ENCODE measurements around the gene TBC1D10B. TPM values are rescaled to one million over a fixed set of nuclear protein-coding genes. Genes with fewer than 3 reads are reported as not detected.

The TBC1D10B gene, protein sequence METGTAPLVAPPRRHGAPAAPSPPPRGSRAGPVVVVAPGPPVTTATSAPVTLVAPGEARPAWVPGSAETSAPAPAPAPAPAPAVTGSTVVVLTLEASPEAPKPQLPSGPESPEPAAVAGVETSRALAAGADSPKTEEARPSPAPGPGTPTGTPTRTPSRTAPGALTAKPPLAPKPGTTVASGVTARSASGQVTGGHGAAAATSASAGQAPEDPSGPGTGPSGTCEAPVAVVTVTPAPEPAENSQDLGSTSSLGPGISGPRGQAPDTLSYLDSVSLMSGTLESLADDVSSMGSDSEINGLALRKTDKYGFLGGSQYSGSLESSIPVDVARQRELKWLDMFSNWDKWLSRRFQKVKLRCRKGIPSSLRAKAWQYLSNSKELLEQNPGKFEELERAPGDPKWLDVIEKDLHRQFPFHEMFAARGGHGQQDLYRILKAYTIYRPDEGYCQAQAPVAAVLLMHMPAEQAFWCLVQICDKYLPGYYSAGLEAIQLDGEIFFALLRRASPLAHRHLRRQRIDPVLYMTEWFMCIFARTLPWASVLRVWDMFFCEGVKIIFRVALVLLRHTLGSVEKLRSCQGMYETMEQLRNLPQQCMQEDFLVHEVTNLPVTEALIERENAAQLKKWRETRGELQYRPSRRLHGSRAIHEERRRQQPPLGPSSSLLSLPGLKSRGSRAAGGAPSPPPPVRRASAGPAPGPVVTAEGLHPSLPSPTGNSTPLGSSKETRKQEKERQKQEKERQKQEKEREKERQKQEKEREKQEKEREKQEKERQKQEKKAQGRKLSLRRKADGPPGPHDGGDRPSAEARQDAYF
- 10 to 100 TPM; 40.3 to 59.4 TPM for total RNA-seq

GRCh38 chr16:30370456-30371247, at the start of gene TBC1D10B:
TBC1D10B (minus strand) TSS chr16:30370494; CDS start chr16:30370183, 311 bp downstream.
- intact Hi-C loops (cut with DNase I) = loop anchor here (10.0 kb wide), 1 partner anchor 276 kb away; the partner anchor contains the start of genes TBX6 and YPEL3
- peak; percentile 99 for DNase-seq (ENCODE audit: low spot score)
- Histone ChIP-seq H3K4me1 (replicated peaks) (peaks cover 19% of the 10 kb centered on the region), H3K27me3 (replicated peaks; ENCODE audit: insufficient read depth) (no peaks in the 10 kb centered on the region), H3K9me3 (no peaks in the 10 kb centered on the region), H3K27ac (peak within 1 kb of the TSS; percentile 89 to 90), H3K4me3 (peak within 1 kb of the TSS; percentile 68 to 83), H3K36me3 (no peaks in the 10 kb centered on the region)
- under 1% methylated on average over 40 of the region's 40 CpGs for WGBS
- TF ChIP-seq POLR2AphosphoS5 (IDR thresholded peaks at IDR 0.05) (peak; percentile 89), POLR2A (IDR thresholded peaks at IDR 0.05) (peak; percentile 78)
- TF ChIP-seq, protein P1, sequence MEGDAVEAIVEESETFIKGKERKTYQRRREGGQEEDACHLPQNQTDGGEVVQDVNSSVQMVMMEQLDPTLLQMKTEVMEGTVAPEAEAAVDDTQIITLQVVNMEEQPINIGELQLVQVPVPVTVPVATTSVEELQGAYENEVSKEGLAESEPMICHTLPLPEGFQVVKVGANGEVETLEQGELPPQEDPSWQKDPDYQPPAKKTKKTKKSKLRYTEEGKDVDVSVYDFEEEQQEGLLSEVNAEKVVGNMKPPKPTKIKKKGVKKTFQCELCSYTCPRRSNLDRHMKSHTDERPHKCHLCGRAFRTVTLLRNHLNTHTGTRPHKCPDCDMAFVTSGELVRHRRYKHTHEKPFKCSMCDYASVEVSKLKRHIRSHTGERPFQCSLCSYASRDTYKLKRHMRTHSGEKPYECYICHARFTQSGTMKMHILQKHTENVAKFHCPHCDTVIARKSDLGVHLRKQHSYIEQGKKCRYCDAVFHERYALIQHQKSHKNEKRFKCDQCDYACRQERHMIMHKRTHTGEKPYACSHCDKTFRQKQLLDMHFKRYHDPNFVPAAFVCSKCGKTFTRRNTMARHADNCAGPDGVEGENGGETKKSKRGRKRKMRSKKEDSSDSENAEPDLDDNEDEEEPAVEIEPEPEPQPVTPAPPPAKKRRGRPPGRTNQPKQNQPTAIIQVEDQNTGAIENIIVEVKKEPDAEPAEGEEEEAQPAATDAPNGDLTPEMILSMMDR (IDR thresholded peaks at IDR 0.05) = peak in 2 of 4 experiments; percentile 43 to 75

DNA sequence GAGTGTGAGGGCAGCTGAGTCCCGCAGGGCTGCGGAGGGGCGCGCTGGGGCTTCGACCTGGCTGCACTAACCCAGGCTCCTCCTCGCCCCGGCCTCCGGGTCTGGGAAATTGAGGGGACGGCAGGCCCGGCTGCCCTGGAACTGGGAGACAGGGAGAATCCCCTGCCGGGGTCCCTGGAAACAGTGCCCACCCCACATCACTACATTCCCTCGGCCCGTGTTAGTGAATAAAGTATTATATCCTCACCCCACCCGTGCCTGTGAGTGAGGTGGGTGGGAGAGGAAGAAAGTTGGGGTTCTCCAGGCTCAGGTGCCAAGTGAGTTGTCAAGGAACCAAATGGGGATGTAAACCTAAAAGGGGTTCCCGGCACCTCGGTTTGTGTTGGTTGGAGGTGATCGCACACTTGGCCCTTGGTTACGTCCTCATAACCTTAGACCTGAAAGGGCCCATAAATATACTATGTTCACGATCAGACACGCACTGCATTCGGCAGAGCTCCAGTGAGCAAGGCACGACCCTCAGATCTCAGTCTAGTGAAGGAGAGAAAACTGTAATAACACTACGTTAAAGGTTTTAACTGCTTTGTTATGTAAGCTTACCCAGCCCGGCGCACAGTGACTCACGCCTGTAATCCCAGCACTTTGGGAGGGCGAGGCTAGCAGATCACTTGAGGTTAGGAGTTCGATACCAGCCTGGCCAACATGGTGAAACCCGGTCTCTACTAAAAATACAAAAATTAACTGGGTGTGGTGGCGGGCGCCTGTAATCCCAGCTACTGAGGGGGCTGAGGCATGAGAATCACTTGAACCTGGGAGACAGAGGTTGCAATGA, 48.3 kb upstream of the TBC1D10B start:
- Histone ChIP-seq H3K36me3 (no peaks in the 10 kb centered on the region), H3K4me3 (peak overlapping the region; percentile 48 to 72), H3K9me3 (no peaks in the 10 kb centered on the region), H3K4me1 (replicated peaks) (no peaks in the 10 kb centered on the region), H3K27me3 (replicated peaks; ENCODE audit: insufficient read depth) (no peaks in the 10 kb centered on the region), H3K27ac (peak overlapping the region; percentile 81 to 83)
- TF ChIP-seq POLR2A (IDR thresholded peaks at IDR 0.05) = no peak
- TF ChIP-seq, protein P1 (IDR thresholded peaks at IDR 0.05) = peak in 1 of 4 experiments; percentile 1
- intact Hi-C loops (cut with DNase I) = no loop called here
- 60% methylated on average over 30 of the region's 31 CpGs for WGBS
- DNase-seq (ENCODE audit: low spot score) = no peak

DNA sequence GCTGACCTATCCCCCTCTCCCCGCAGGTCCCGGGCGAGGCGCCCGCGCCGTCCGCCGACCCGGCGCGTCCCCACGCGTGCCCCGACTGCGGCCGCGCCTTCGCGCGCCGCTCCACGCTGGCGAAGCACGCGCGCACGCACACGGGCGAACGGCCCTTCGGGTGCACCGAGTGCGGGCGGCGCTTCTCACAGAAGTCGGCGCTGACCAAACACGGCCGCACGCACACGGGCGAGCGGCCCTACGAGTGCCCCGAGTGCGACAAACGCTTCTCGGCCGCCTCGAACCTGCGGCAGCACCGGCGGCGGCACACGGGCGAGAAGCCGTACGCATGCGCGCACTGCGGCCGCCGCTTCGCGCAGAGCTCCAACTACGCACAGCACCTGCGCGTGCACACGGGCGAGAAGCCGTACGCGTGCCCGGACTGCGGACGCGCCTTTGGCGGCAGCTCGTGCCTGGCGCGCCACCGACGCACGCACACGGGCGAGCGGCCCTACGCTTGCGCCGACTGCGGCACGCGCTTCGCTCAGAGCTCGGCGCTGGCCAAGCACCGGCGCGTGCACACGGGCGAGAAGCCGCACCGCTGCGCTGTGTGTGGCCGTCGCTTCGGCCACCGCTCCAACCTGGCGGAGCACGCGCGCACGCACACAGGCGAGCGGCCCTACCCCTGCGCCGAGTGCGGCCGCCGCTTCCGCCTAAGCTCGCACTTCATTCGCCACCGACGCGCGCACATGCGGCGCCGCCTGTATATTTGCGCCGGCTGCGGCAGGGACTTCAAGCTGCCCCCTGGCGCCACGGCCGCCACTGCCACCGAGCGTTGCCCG, 47.4 kb upstream of the TBC1D10B start:
- Histone ChIP-seq H3K9me3 (no peaks in the 10 kb centered on the region), H3K27ac (peak overlapping the region; percentile 81 to 83), H3K4me1 (replicated peaks) (no peaks in the 10 kb centered on the region), H3K4me3 (peak overlapping the region; percentile 48 to 72), H3K27me3 (replicated peaks; ENCODE audit: insufficient read depth) (no peaks in the 10 kb centered on the region), H3K36me3 (no peaks in the 10 kb centered on the region)
- peak; percentile 78 for DNase-seq (ENCODE audit: low spot score)
- under 1% methylated on average over 93 of the region's 140 CpGs for WGBS
- intact Hi-C loops (cut with DNase I) = no loop called here
- TF ChIP-seq POLR2A (IDR thresholded peaks at IDR 0.05) = peak; percentile 23
- TF ChIP-seq, protein P1 (IDR thresholded peaks at IDR 0.05) = peak in 3 of 4 experiments; percentile 27 to 33 (median 28)
- peak; percentile 62 for TF ChIP-seq POLR2AphosphoS5 (IDR thresholded peaks at IDR 0.05)

Measured in prostate gland (tissue), 2 donors.